ENCODE data around the gene FRRS1. TPM values are rescaled to one million over a fixed set of nuclear protein-coding genes. Genes with fewer than 3 reads are reported as not detected.

The FRRS1 gene
- total RNA-seq, 1 experiment from 2014 or later, result 12.1 TPM

- ChIA-PET CTCF (no interaction called here), POLR2A (ENCODE audit: low non-redundant PET) (interaction anchor here (0.6 kb wide), 1 partner anchor 13 kb away, joined by 3 read pairs; no protein-coding TSS in a partner anchor)
- H3K4me1 ChIP-seq (ENCODE audit: insufficient read depth, low read length, poor library complexity, severe bottlenecking), result peaks cover 25% of the 10 kb centered on the region
- H3K36me3 ChIP-seq (ENCODE audit: insufficient read depth, low read length, poor library complexity, severe bottlenecking), result no peaks in the 10 kb centered on the region
- no peaks in the 10 kb centered on the region for H3K9me3 ChIP-seq (ENCODE audit: low read depth, low read length, poor library complexity, severe bottlenecking)
- TF ChIP-seq, protein P1, sequence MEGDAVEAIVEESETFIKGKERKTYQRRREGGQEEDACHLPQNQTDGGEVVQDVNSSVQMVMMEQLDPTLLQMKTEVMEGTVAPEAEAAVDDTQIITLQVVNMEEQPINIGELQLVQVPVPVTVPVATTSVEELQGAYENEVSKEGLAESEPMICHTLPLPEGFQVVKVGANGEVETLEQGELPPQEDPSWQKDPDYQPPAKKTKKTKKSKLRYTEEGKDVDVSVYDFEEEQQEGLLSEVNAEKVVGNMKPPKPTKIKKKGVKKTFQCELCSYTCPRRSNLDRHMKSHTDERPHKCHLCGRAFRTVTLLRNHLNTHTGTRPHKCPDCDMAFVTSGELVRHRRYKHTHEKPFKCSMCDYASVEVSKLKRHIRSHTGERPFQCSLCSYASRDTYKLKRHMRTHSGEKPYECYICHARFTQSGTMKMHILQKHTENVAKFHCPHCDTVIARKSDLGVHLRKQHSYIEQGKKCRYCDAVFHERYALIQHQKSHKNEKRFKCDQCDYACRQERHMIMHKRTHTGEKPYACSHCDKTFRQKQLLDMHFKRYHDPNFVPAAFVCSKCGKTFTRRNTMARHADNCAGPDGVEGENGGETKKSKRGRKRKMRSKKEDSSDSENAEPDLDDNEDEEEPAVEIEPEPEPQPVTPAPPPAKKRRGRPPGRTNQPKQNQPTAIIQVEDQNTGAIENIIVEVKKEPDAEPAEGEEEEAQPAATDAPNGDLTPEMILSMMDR (conservative IDR thresholded peaks at IDR 0.05; ENCODE audit: low read depth, low read length), result peak; percentile 61
- TF ChIP-seq EZH2 (IDR thresholded peaks at IDR 0.05; ENCODE audit: borderline replicate concordance, low read depth, low read length, poor library complexity, severe bottlenecking), result no peak
- intact Hi-C loops (cut with micrococcal nuclease; ENCODE audit: unreplicated experiment), result no loop called here
- no peak overlapping the region for H3K4me3 ChIP-seq (ENCODE audit: low read depth, low read length, poor library complexity, severe bottlenecking)
- H3K27me3 ChIP-seq (replicated peaks; ENCODE audit: insufficient read depth, low read depth, low read length, poor library complexity), result no peaks in the 10 kb centered on the region
- H3K27ac ChIP-seq (ENCODE audit: low read depth, low read length, poor library complexity, severe bottlenecking), result peak overlapping the region; percentile 70
- BruUV-seq (replicated peaks), result no TSS peak
- DNase-seq (ENCODE audit: low spot score), result peak; percentile 79
Observed at GRCh38 chr1:99728494-99729235, 37.8 kb downstream of the FRRS1 start.

DNA sequence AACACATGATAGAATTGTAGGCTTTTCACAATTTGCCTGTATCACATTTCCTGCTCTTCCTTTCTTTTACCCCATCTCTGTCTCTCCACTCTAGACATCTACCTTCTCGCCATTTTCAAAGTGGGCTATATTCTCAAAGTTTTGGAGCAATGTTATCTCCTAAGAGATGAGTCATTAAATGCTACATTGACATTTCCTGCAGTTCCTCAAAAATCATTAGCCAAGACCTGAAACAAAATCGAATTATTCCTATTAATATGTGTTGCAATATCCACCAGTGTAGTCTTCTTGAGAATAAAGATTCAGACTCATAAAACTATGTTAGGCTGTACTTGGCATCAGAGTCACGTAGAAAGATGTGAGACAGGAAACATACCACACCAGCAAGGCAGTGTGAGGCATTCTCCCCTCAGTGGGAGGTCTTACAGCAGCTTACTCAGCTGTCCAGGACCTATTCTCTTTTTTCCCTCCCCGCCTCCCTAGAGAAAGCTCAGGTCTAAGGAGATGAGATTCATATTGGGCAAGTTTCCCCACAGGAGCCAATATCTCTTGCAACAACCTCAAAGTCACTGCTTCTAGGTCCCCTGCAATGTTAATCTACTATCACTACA, 38.8 kb downstream of the FRRS1 start:
- Histone ChIP-seq H3K4me3 (ENCODE audit: low read depth, low read length, poor library complexity, severe bottlenecking) (no peak overlapping the region), H3K27me3 (replicated peaks; ENCODE audit: insufficient read depth, low read depth, low read length, poor library complexity) (no peaks in the 10 kb centered on the region), H3K36me3 (ENCODE audit: insufficient read depth, low read length, poor library complexity, severe bottlenecking) (no peaks in the 10 kb centered on the region), H3K4me1 (ENCODE audit: insufficient read depth, low read length, poor library complexity, severe bottlenecking) (peaks cover 25% of the 10 kb centered on the region), H3K9me3 (ENCODE audit: low read depth, low read length, poor library complexity, severe bottlenecking) (no peaks in the 10 kb centered on the region), H3K27ac (ENCODE audit: low read depth, low read length, poor library complexity, severe bottlenecking) (peak overlapping the region; percentile 70)
- no TSS peak for BruUV-seq (replicated peaks)
- intact Hi-C loops (cut with micrococcal nuclease; ENCODE audit: unreplicated experiment), result no loop called here
- POLR2A ChIA-PET (ENCODE audit: low non-redundant PET), result no interaction called here
- DNase-seq (ENCODE audit: low spot score), result peak; percentile 96
- TF ChIP-seq EZH2 (IDR thresholded peaks at IDR 0.05; ENCODE audit: borderline replicate concordance, low read depth, low read length, poor library complexity, severe bottlenecking), result no peak
- CTCF ChIA-PET, result no interaction called here

DNA sequence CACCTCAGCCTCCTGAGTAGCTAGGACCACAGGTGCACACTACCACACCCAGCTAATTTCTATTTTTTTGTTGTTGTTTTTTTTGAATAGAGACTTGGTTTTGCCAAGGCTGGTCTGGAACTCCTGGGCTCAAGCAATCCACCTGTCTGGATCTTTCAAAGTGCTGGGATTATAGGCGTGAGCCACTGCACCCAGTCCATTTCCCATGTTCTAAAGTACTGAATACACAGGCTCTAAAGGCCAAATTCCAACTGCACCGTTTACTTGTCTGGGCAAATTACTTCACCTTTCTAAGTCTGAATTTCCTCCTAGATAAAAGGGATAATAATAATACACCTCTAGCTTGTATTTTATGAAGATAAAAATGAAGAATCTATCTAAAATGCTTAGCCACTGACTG, 39.6 kb downstream of the FRRS1 start:
- intact Hi-C loops (cut with micrococcal nuclease; ENCODE audit: unreplicated experiment), result no loop called here
- ChIA-PET POLR2A (ENCODE audit: low non-redundant PET) (no interaction called here), CTCF (no interaction called here)
- no peaks in the 10 kb centered on the region for H3K27me3 ChIP-seq (replicated peaks; ENCODE audit: insufficient read depth, low read depth, low read length, poor library complexity)
- DNase-seq (ENCODE audit: low spot score), result no peak
- no peak overlapping the region for H3K27ac ChIP-seq (ENCODE audit: low read depth, low read length, poor library complexity, severe bottlenecking)
- no peaks in the 10 kb centered on the region for H3K36me3 ChIP-seq (ENCODE audit: insufficient read depth, low read length, poor library complexity, severe bottlenecking)
- no peak overlapping the region for H3K4me3 ChIP-seq (ENCODE audit: low read depth, low read length, poor library complexity, severe bottlenecking)
- H3K9me3 ChIP-seq (ENCODE audit: low read depth, low read length, poor library complexity, severe bottlenecking), result no peaks in the 10 kb centered on the region
- H3K4me1 ChIP-seq (ENCODE audit: insufficient read depth, low read length, poor library complexity, severe bottlenecking), result peaks cover 25% of the 10 kb centered on the region
- no TSS peak for BruUV-seq (replicated peaks)
- TF ChIP-seq, protein P1 (conservative IDR thresholded peaks at IDR 0.05; ENCODE audit: low read depth, low read length), result no peak
- TF ChIP-seq EZH2 (IDR thresholded peaks at IDR 0.05; ENCODE audit: borderline replicate concordance, low read depth, low read length, poor library complexity, severe bottlenecking), result no peak

Data from A673 (cell line).